Ovary (tissue), 9 donors: ENCODE data around the gene ZFPM1. TPM values are rescaled to one million over a fixed set of nuclear protein-coding genes. Genes with fewer than 3 reads are reported as not detected.

Experiments used
- DNase-seq, 5 donors: peaks; one replicate each; pipeline ENCODE4 v3.0.0-alpha.2; 2019 to 2020
- H3K27ac ChIP-seq, 2 donors: fragments of 200-600 bp; one replicate each; pipeline versions ENCODE4 v1.5.1 to v1.8.0; 2019 to 2022
- H3K27me3 ChIP-seq: fragments of 200-600 bp; one replicate; pipeline ENCODE4 v1.8.0; 2022
- H3K36me3 ChIP-seq: fragments of 200-600 bp; sonication (generic); one replicate; pipeline ENCODE4 v1.5.1; 2019
- H3K4me1 ChIP-seq: one replicate; pipeline ENCODE4 v1.8.1; 2013; ENCODE audit warnings: mild to moderate bottlenecking, moderate library complexity; ENCODE audit not compliant: insufficient read depth
- H3K4me3 ChIP-seq: fragments of 200-600 bp; sonication (generic); one replicate; pipeline ENCODE4 v1.5.1; 2017
- H3K9me3 ChIP-seq, 2 donors: fragments of 200-600 bp in 1 of 2; sonication (generic) in 1 of 2; one replicate each; pipeline versions ENCODE4 v1.5.1 to v1.8.1; 2013 to 2019; ENCODE audit warnings: mild to moderate bottlenecking in 1 of 2, moderate library complexity in 1 of 2
- CTCF ChIP-seq, 3 donors: fragments of 450-650 bp in 2 of 3; fragments of 200-600 bp in 1 of 3; IDR thresholded peaks; one replicate each; pipeline versions ENCODE4 v1.5.1 to v1.8.0; 2016 to 2022; ENCODE audit warnings: antibody characterized with exemption in 3 of 3, mild to moderate bottlenecking in 1 of 3
- EP300 ChIP-seq: sonication (generic); formaldehyde crosslinking; IDR thresholded peaks from one replicate; pipeline ENCODE4 v1.6.1; 2017; ENCODE audit warnings: antibody characterized with exemption
- POLR2A ChIP-seq: fragments of 450-650 bp; IDR thresholded peaks from one replicate; pipeline ENCODE4 v1.6.1; 2017; ENCODE audit warnings: antibody characterized with exemption, mild to moderate bottlenecking, moderate library complexity
- WGBS, 3 donors: extraction: QIAGEN DNeasy Blood & Tissue Kit in 1 of 3; methylation state at CpG; one replicate each; pipeline versions ENCODE4 v1.1.5 to v1.1.7; 2013 to 2017; 5-methylcytosine and 5-hydroxymethylcytosine counted together
- intact Hi-C, 4 donors: fragments of 100-400 bp; cut with DNase I; formaldehyde crosslinking; loops; one replicate each; pipeline versions ENCODE4 v1.11.0 to v1.15.1; 2022 to 2023
- polyA plus RNA-seq, 2 donors: library from polyadenylated mRNA; stranded (reverse); fragments of 200-250 nt in 1 of 2; fragments of 350-450 nt in 1 of 2; fragmentation: Illumina TruSeq in 1 of 2; extraction: RNeasy Lipid Tissue Mini Kit (QIAGEN cat#74804) in 1 of 2; gene quantifications; one replicate each; pipeline ENCODE4 v1.2.3, GENCODE V29; 2013 to 2014
- total RNA-seq, 7 donors: library from RNA; depleted of rRNA in 2 of 7; stranded (reverse); fragments of >200 nt in 2 of 7; fragmentation: NEBNext Ultra II Directional in 3 of 7; extraction: Animal tissue kit (Norgen Biotek cat#: 25700) in 3 of 7; gene quantifications; one replicate each; pipeline versions ENCODE4 v1.1.0 to v1.2.4, GENCODE V29; 2016 to 2023
- donor health status: DM: no; HTN: no; CAD: no; lungs with moderate emphysema.
- donor health status: DM: no; HTN: no; CAD: no.
- donor health status: Bipolar disorder and iron deficiency.
- donor health status: DM: yes; HTN: yes; CAD: no.
- donor health status: DM: no; HTN: no; CAD: no.
- donor health status: DM: yes; HTN: yes; CAD: no.

The ZFPM1 gene
- total and polyA plus RNA-seq, 9 donors, result 0.10 to 11.4 (median 3.5) TPM

GRCh38 chr16:88491001-88491559, 38.0 kb downstream of the ZFPM1 start:
- H3K4me1 ChIP-seq, result peaks cover 2% of the 10 kb centered on the region
- DNase-seq, result no peak
- TF ChIP-seq CTCF (IDR thresholded peaks at IDR 0.05), result no peak
- TF ChIP-seq EP300, result no peak
- TF ChIP-seq POLR2A, result no peak
- intact Hi-C loops, result no loop called here
- H3K36me3 ChIP-seq, result no peaks in the 10 kb centered on the region
- no peak overlapping the region for H3K4me3 ChIP-seq
- no peaks in the 10 kb centered on the region for H3K27me3 ChIP-seq
- no peak overlapping the region for H3K27ac ChIP-seq
- no peaks in the 10 kb centered on the region for H3K9me3 ChIP-seq
- WGBS, 3 donors, result 95 to 98% (median 97%) methylated on average over 23 to 26 of the region's 26 CpGs

GRCh38 chr16:88491560-88492310, 38.7 kb downstream of the ZFPM1 start:
- 80 to 88% (median 86%) methylated on average over 28 of the region's 28 CpGs for WGBS, 3 donors

GRCh38 chr16:88493879-88494278, 40.8 kb downstream of the ZFPM1 start:
- Histone ChIP-seq H3K36me3 (no peaks in the 10 kb centered on the region), H3K9me3 (no peaks in the 10 kb centered on the region), H3K27ac (no peak overlapping the region), H3K27me3 (no peaks in the 10 kb centered on the region), H3K4me3 (no peak overlapping the region), H3K4me1 (peaks cover 2% of the 10 kb centered on the region)
- intact Hi-C loops, result no loop called here
- TF ChIP-seq CTCF (IDR thresholded peaks at IDR 0.05) (no peak), POLR2A (no peak), EP300 (no peak)
- no peak for DNase-seq
- 69 to 87% (median 73%) methylated on average over 24 of the region's 24 CpGs for WGBS, 3 donors

More at GRCh38 chr16:88491560-88492310, 38.7 kb downstream of the ZFPM1 start:
- TF ChIP-seq POLR2A (no peak), CTCF (IDR thresholded peaks at IDR 0.05) (no peak)
- Histone ChIP-seq H3K4me3 (no peak overlapping the region), H3K36me3 (no peaks in the 10 kb centered on the region), H3K9me3 (no peaks in the 10 kb centered on the region), H3K4me1 (peaks cover 2% of the 10 kb centered on the region), H3K27me3 (no peaks in the 10 kb centered on the region), H3K27ac (no peak overlapping the region)
- DNase-seq, result no peak
- intact Hi-C loops, result no loop called here

GRCh38 chr16:88494335-88495154, 41.5 kb downstream of the ZFPM1 start:
- intact Hi-C loops, result no loop called here
- Histone ChIP-seq H3K4me3 (no peak overlapping the region), H3K27ac (peak overlapping the region in 1 of 2 donors; percentile 50), H3K4me1 (peaks cover 2% of the 10 kb centered on the region), H3K9me3 (no peaks in the 10 kb centered on the region), H3K36me3 (no peaks in the 10 kb centered on the region), H3K27me3 (no peaks in the 10 kb centered on the region)
- 24 to 51% (median 41%) methylated on average over 38 to 43 of the region's 43 CpGs for WGBS, 3 donors
- DNase-seq, result peak; percentile 69 to 79 (median 71)
- TF ChIP-seq EP300 (no peak), CTCF (IDR thresholded peaks at IDR 0.05) (peak in 2 of 3 donors; percentile 9 to 44)
